SK-N-SH (cell line): ENCODE results near the gene PPT2. TPM values are rescaled to one million over a fixed set of nuclear protein-coding genes. Genes with fewer than 3 reads are reported as not detected.

Experiments used
- CTCF ChIA-PET: fragments of 300-600, 350-600 bp; formaldehyde crosslinking; extraction: SDS; loops from one replicate; lab custom pipeline; 2021; lab: Yijun Ruan, JAX
- POLR2A ChIA-PET: fragments of 350-600 bp; sonication (Branson Sonifier 250); formaldehyde crosslinking; extraction: SDS; loops from one replicate; lab custom pipeline; 2020; ENCODE audit warnings: antibody characterized with exemption, inconsistent platforms; lab: Yijun Ruan, JAX
- DNase-seq: peaks from one replicate; pipeline ENCODE4 v3.0.0; 2012
- H2AFZ ChIP-seq: fragments of 200-600 bp; sonication (generic); 2 replicates; pipeline ENCODE4 v1.8.1; 2016; ENCODE audit warnings: antibody characterized with exemption, mild to moderate bottlenecking, low read depth
- H3F3A ChIP-seq: fragments of 200-600 bp; sonication (generic); replicated peaks from 2 replicates; pipeline ENCODE3; 2016; ENCODE audit warnings: antibody characterized with exemption, mild to moderate bottlenecking; ENCODE audit not compliant: insufficient read depth
- H3K27ac ChIP-seq, 2 experiments: fragments of 200-500 bp in 1 of 2; fragments of 200-600 bp in 1 of 2; sonication (Bioruptor generic) in 1 of 2; sonication (generic), shearing (Covaris generic) in 1 of 2; 2 replicates each; pipeline versions ENCODE4 v1.5.1 to v1.6.1; 2014 to 2016; ENCODE audit warnings: low read depth in 2 of 2, inconsistent platforms in 1 of 2, low read length in 1 of 2, mild to moderate bottlenecking in 1 of 2, mixed read lengths in 1 of 2
- H3K27me3 ChIP-seq: fragments of 200-600 bp; sonication (generic), shearing (Covaris generic); 2 replicates; pipeline ENCODE4 v1.6.1; 2016; ENCODE audit warnings: mixed run types; ENCODE audit not compliant: insufficient read depth
- H3K36me3 ChIP-seq, 2 experiments: fragments of 200-500 bp in 1 of 2; fragments of 200-600 bp in 1 of 2; sonication (Bioruptor generic) in 1 of 2; sonication (generic) in 1 of 2; replicated peaks in 1 of 2; 2 replicates each; pipeline versions ENCODE3 to v1.5.1; 2014 to 2016; ENCODE audit warnings: low read length in 1 of 2, mild to moderate bottlenecking in 1 of 2; ENCODE audit not compliant: insufficient read depth in 2 of 2, control insufficient read depth in 1 of 2
- H3K4me1 ChIP-seq, 2 experiments: fragments of 200-500 bp in 1 of 2; fragments of 200-600 bp in 1 of 2; sonication (Bioruptor generic) in 1 of 2; sonication (generic), shearing (Covaris generic) in 1 of 2; 2 replicates each; pipeline versions ENCODE4 v1.5.1 to v1.6.1; 2014 to 2016; ENCODE audit warnings: low read depth in 1 of 2, low read length in 1 of 2, mixed run types in 1 of 2; ENCODE audit not compliant: insufficient read depth in 2 of 2, control insufficient read depth in 1 of 2
- H3K4me2 ChIP-seq: fragments of 200-600 bp; sonication (generic), shearing (Covaris generic); 2 replicates; pipeline ENCODE4 v1.6.1; 2017; ENCODE audit warnings: mixed run types
- H3K4me3 ChIP-seq, 2 experiments: fragments of 200-500 bp in 1 of 2; fragments of 200-600 bp in 1 of 2; sonication (Bioruptor generic) in 1 of 2; sonication (generic), shearing (Covaris generic) in 1 of 2; 2 replicates each; pipeline versions ENCODE4 v1.5.1 to v1.8.1; 2014 to 2016; ENCODE audit warnings: low read depth in 2 of 2, inconsistent platforms in 1 of 2, low read length in 1 of 2, mild to moderate bottlenecking in 1 of 2, mixed read lengths in 1 of 2, moderate library complexity in 1 of 2
- H3K79me2 ChIP-seq: fragments of 200-600 bp; sonication (generic); 2 replicates; pipeline ENCODE4 v1.8.1; 2017; ENCODE audit warnings: mild to moderate bottlenecking; ENCODE audit not compliant: insufficient read depth
- H3K9ac ChIP-seq: fragments of 200-600 bp; sonication (generic); 2 replicates; pipeline ENCODE4 v1.6.1; 2017; ENCODE audit warnings: mixed run types
- H3K9me2 ChIP-seq: fragments of 200-600 bp; sonication (generic); 2 replicates; pipeline ENCODE4 v1.6.1; 2017; ENCODE audit warnings: mixed run types
- H3K9me3 ChIP-seq: fragments of 200-600 bp; sonication (generic); 2 replicates; pipeline ENCODE4 v1.6.1; 2017; ENCODE audit warnings: mixed run types, mild to moderate bottlenecking, moderate library complexity
- H4K20me1 ChIP-seq: fragments of 200-600 bp; sonication (generic); 2 replicates; pipeline ENCODE4 v1.6.1; 2017; ENCODE audit warnings: mild to moderate bottlenecking, mixed run types; ENCODE audit not compliant: insufficient read depth
- CTCF ChIP-seq: fragments of 200-600 bp; sonication (generic); IDR thresholded peaks from 2 replicates; pipeline ENCODE4 v1.6.1; 2017; ENCODE audit warnings: antibody characterized with exemption, mild to moderate bottlenecking, moderate library complexity
- FOXJ3 ChIP-seq: sonication (generic); formaldehyde crosslinking; IDR thresholded peaks from 2 replicates; pipeline ENCODE4 v1.5.1; 2020; ENCODE audit warnings: mild to moderate bottlenecking, missing genetic modification reagents
- JUND ChIP-seq: IDR thresholded peaks from 2 replicates; pipeline ENCODE4 v1.4.0; 2012
- MEF2A ChIP-seq: IDR thresholded peaks from 2 replicates; pipeline ENCODE4 v1.4.0; 2012; ENCODE audit warnings: low read depth, borderline replicate concordance
- MXI1 ChIP-seq: IDR thresholded peaks from 2 replicates; pipeline ENCODE4 v1.6.1; 2012; ENCODE audit warnings: mild to moderate bottlenecking, low read depth, low read length, improper control_type of control experiment
- REST ChIP-seq: IDR thresholded peaks from 2 replicates; pipeline ENCODE4 v1.6.1; 2012; ENCODE audit warnings: mild to moderate bottlenecking, low read depth, low read length, moderate library complexity
- RFX5 ChIP-seq: IDR thresholded peaks from 2 replicates; pipeline ENCODE4 v1.6.1; 2012; ENCODE audit warnings: mild to moderate bottlenecking, improper control_type of control experiment, low read length
- TAF1 ChIP-seq: IDR thresholded peaks from 2 replicates; pipeline ENCODE4 v1.6.1; 2012; ENCODE audit warnings: low read depth, mild to moderate bottlenecking, low read length, moderate library complexity, borderline replicate concordance
- TCF12 ChIP-seq: IDR thresholded peaks from 2 replicates; pipeline ENCODE4 v1.4.0; 2012
- TEAD4 ChIP-seq: IDR thresholded peaks from 2 replicates; pipeline ENCODE4 v1.4.0; 2012; ENCODE audit warnings: mild to moderate bottlenecking, borderline replicate concordance; ENCODE audit not compliant: insufficient read depth
- USF2 ChIP-seq: fragments of 150-350 bp; IDR thresholded peaks from 2 replicates; pipeline ENCODE4 v1.6.1; 2017; ENCODE audit warnings: antibody characterized with exemption, low read length, low read depth, borderline replicate concordance
- ZBTB33 ChIP-seq: IDR thresholded peaks from 2 replicates; pipeline ENCODE4 v1.4.0; 2012; ENCODE audit warnings: low read depth, borderline replicate concordance
- WGBS: methylation state at CpG from one replicate; pipeline ENCODE4 v1.1.6; 2017; ENCODE audit warnings: low lambda C conversion rate; 5-methylcytosine and 5-hydroxymethylcytosine counted together
- polyA plus RNA-seq, 3 experiments: library from polyadenylated mRNA; depleted of rRNA; stranded (reverse); fragments of >200 nt; gene quantifications; 2 replicates each; pipeline ENCODE4 v1.2.3, GENCODE V29; 2012

Gene PPT2
- polyA plus RNA-seq, 1 of the 3 experiments (the other 2 are of a cell fraction), result 32.7 TPM

- Histone ChIP-seq H3K9ac (0 out of 2 replicates have a peak overlapping the region, but pooled peaks have one; percentile 83), H3K27ac (peak overlapping the region; percentile 18 to 66; a peak in 2 of 4 replicates), H3K9me3 (no peaks in the 10 kb centered on the region), H3K4me3 (peak overlapping the region; percentile 58 to 97), H3K4me1 (peaks cover 18 to 22% of the 10 kb centered on the region in 2 experiments; a peak in 3 of 4 replicates), H3K4me2 (peak overlapping the region; percentile 98), H3F3A (peaks cover 5% of the 10 kb centered on the region), H3K9me2 (no peaks in the 10 kb centered on the region), H3K79me2 (peaks cover 36% of the 10 kb centered on the region; the same call in 1 of the 2 replicates), H3K36me3 (peaks cover 11 to 13% of the 10 kb centered on the region in 2 experiments), H2AFZ (no peak overlapping the region), H3K27me3 (no peaks in the 10 kb centered on the region), H4K20me1 (no peaks in the 10 kb centered on the region)
- CTCF ChIA-PET, result interaction anchor here (1.0 to 6.2 kb wide), 7 partner anchors 11 to 740 kb away, joined by 3 to 43 read pairs (median 6); partner anchors contain the start of gene TNXB
- no peak for DNase-seq
- 72% methylated on average over 7 of the region's 13 CpGs for WGBS
- TF ChIP-seq MXI1 (no peak), JUND (no peak), TCF12 (no peak), TEAD4 (no peak), REST (no peak), USF2 (no peak), RFX5 (no peak), FOXJ3 (CRISPR knock-in tag) (no peak), TAF1 (no peak), CTCF (no peak), MEF2A (no peak), ZBTB33 (no peak)
- POLR2A ChIA-PET, result interaction anchor here (0.5 to 1.9 kb wide), 5 partner anchors 11 to 1422 kb away, joined by 3 to 6 read pairs (median 4); partner anchors contain the start of gene ZBTB12
Observed at GRCh38 chr6:32128751-32129296, 25.1 kb upstream of the PPT2 start.
